Putamen (tissue), 1 donor: ENCODE measurements around the gene SLC35B2.

ENCODE experiments used
- DNase-seq: peaks from one replicate; pipeline ENCODE4 v3.0.0-alpha.2; 2016; ENCODE audit warnings: low spot score

SLC35B2 gene

GRCh38 chr6:44285552-44286284, 28.4 kb upstream of the SLC35B2 start:
- DNase-seq: no peak

DNA sequence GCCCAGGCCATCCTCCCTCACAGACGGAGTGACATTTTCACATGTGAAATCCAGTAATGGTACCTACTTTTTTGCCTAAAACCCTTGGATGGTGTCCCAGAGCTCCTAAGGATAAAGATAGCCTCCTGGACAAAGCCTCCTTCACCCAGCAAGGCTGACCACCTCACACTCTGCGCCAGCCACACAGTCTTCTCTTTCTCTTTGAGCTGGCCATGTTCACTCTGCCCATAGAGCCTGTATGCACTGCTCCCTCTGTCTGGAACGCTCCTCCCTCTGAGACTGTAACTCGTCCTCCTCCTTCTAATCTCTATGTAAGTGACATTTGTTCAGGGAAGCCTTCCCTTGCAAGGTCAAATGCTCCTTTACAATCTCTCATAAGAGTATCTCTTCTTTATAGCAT, 27.5 kb upstream of the SLC35B2 start:
- no peak for DNase-seq

DNA sequence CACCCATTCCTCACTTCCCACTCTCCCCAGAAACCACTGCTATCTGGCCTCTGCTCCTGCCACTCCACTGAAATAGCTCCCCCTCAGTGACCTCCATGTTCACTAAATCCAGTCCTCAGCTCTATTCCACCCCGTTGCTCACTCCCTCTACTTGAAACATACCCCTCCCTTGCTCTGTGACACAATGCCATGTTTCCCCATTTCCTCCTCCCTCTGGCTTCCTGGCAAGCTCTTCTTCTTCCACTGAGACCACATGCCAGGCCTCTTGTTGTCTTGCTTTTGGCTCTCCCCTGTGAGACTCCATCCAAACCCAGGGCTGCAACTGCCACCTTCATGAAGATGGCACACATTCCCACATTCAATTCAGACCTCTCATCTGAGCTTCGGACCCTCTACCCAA, 26.8 kb upstream of the SLC35B2 start:
- no peak for DNase-seq

- no peak for DNase-seq
Measured at GRCh38 chr6:44278774-44279697, 21.7 kb upstream of the SLC35B2 start.

- no peak for DNase-seq
Measured at GRCh38 chr6:44278315-44278714, 21.0 kb upstream of the SLC35B2 start.

DNA sequence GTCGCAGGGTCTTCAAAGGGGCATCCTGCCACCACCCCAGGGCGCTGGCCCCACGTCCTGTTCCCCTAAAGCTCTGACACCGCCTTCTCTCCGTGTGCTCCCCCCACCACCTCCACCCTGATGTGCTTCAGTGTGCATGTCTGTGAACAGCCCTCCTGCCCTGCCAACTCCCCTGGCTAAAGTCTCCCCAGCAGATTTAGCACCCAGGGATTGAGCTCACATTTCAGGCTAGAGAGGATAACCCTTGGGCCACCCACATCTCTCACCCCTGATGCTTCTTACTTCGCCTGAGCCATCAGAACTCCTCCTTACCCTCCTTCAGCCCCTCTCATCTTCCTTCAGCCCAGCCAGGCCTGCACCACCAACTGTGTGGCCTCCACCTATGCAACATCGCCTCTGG, 20.4 kb upstream of the SLC35B2 start:
- DNase-seq: no peak

DNA sequence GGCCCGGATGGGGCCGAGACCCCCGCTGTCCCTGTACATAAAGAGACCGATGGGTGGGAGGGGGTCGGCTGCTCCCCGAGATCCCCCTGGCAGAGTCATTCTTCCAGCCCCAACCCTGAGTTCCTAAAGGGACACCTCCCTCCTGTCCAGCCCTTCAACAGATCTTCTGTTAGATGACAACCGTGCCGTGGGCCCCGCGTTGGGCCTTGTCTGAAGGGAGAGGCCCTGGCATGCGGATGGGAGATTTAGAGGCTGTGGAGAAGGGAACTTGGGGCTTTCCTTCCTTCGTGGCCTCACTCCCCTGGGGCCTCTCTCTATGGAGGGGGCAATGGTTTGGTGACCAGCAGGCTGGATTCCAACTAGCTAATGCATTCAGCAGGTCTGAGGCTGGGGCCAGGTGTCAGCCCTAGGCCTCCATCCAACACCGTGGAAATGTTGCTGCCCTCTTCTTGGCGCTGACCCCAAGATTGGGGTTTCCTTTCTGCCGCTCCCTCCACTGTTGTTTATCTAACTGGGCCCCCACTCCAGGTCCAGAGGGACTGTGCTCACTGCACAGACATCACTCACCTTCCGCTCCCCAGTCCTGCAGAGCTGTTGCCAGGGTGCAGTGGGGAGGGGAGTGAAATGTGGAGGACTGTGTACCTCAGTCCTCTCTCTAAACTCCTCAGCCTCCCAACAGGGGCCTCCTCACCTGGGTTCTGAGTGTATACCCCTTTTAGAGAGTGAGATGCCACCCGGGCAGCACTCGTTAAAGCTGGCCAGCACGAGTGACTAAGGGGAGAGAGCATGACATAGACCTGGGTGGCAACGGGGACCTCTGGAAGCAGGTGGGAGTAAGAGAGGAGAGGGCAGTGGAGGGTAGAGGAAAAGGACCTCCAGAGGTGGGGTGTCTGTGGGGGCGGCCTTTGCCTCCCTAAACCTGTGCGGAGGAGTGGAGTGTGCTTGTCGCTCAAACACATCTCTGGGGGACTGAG, 19.6 kb upstream of the SLC35B2 start:
- DNase-seq: no peak

DNA sequence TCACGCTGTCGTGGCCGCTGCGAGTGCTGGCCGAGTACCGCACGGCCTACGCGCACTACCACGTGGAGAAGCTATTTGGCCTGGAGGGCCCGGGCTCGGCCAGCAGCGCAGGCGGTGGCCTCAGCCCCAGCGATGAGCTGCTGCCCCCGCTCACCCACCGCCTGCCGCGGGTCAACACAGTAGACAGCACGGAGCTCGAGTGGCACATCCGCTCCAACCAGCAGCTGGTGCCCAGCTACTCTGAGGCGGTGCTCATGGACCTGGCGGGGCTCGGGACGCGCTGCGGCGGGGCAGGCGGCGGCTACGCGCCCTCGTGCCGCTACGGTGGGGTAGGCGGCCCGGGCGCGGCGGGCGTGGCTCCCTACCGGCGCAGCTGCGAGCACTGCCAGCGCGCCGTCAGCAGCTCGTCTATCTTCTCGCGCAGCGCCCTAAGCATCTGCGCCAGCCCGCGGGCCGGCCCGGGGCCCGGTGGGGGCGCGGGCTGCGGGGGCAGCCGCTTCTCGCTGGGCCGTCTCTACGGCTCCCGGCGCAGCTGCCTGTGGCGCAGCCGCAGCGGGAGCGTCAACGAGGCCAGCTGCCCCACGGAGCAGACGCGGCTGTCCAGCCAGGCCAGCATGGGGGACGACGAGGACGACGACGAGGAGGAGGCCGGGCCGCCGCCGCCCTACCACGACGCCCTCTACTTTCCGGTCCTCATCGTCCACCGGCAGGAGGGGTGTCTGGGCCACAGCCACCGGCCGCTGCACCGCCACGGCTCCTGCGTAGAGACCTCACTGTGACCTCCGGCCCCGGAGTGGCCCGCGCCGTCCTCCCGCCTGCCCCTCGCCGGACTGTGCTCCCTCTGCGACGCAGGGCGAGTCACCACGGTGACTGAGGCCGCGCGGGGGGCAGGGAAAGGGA, 18.7 kb upstream of the SLC35B2 start:
- DNase-seq: no peak

GRCh38 chr6:44275271-44275748, 18.0 kb upstream of the SLC35B2 start:
- no peak for DNase-seq

- DNase-seq: no peak
Measured at GRCh38 chr6:44273617-44274016, 16.3 kb upstream of the SLC35B2 start.

- DNase-seq: no peak
Measured at GRCh38 chr6:44272999-44273566, 15.8 kb upstream of the SLC35B2 start.

DNA sequence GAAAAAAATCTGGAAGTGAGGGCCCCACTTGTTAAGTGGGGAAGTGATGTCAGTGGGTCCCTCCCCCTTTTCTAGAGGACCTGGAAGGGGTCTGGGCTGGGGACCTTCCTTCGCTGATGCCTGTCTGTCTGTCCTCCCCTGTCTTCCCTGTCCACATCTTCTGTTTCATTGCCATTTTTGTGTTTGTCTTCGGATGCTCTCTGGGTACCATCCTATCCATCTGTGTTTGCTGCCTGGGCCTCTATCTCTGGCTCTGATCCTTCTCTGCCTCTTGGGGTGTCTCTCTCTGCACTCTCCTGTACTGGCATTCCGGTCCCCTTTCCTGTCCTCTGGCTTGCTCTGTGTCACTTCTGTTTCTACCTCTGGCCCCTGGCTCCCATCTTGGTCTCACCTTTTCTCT, 15.2 kb upstream of the SLC35B2 start:
- no peak for DNase-seq

DNA sequence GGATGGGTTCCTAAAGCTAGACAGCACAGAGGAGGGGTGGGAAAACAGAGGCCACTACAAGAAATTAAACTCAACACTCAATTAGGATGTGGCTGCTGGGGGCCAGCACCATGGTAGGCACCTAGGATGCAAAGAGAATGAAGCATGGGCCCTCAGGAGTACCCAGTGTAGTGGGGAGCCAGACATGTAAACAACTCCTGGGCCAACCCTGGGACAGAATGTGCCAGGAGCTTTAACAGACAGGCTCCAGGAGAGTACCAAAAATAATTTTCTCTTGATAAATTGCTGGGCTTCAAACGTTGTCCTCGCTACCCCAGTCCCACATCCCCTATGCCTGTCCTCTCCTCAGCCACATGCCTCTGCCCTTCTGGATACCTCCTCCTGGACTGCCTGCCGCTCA, 14.6 kb upstream of the SLC35B2 start:
- DNase-seq: no peak

GRCh38 chr6:44271406-44271723, 14.0 kb upstream of the SLC35B2 start:
- no peak for DNase-seq

- DNase-seq: no peak
Measured at GRCh38 chr6:44270526-44271405, 13.4 kb upstream of the SLC35B2 start.

DNA sequence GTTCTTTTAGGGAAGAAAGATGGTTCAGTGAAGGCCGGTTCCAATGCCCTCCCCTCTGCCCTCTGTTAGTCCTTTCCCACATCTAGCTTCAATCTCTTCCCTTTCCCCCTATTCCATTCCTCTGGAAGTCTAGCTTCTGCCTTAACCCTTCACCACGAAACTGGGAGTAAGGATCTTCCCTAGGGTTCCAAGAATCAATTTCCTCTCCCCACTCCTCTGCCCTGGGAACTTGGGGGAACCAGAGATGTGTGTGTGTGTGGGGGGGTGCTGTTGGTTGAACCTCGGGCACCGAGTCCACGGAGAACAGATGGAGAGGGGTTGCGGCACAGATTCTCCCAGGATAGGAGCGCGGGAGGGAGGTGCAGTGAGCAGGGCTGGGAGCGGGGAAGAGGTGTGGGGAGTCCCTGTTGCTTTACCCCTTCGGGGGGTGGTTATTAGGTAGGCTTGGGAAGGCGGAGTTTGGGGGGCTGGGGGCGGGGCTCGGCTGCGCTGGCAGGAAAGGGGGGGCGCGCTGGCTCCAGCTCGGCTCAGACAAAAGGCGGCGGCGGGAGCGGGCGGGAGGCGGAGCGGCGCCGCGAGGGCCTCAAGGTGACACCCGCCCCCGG, 12.7 kb upstream of the SLC35B2 start, which contains the start of gene TMEM151B:
Gene TMEM151B (plus strand): TSS at position 530 of the 605 bp plus-strand sequence. CDS start 293 bp downstream, outside the sequence.
- no peak for DNase-seq

DNA sequence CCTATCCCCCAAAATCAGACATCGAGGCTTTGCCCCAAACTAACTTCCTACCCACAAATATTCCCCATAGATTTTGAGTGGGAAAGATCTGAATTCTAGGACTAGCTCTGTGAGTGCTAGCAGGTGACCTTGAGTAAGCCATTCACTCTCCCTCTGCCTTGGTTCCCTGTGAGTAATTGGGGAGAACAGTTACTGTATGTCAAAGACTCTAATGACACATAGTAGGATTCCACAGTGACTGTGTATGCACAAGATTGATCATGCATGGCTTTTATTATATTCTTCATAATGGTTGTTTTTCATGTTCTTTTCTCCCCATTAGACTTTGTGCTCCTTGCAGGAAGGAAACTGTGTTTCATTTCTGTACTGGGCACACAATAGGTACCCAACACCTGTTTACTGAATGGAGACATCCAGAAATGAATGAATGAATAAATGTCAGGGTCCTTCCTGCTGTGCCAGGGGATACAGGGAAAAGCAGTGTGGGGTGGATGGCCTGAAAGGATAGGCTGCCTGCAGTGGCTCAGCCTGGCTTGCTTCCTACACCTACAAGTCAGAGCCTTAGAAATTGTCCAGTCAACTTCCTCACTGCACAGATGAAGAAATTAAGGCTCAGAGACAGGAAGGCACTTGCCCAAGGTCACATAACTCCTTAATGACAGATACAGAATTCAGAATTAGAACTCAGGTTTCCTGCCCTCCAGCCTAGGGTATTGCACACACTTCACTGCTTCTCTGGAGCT, 12.0 kb upstream of the SLC35B2 start:
- no peak for DNase-seq

DNA sequence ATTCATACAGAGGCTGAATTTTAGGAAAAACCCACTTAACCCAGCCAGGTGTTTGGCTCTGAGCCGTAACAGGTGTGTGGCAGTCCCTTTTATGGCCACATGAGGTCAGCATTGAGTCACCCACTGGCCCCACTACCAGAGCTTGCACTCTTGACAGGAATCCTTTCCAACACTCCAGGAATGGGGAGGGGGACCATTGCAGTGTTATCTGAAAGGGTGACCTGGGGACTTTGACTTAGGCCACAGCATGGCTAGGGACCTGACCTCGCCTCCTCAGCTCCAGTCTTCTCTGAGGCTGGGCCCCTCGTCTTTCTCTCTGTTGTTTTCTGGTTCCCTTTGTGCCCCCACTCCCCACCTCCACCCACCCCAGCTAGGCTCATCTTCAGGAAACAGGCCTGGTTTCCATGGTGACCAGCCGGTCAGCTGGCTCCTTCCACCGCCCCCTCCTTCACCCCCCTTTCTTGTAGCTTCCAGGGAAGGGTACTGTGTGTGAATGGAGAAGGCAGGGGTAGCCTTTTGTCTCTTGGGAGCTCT, 10.8 kb upstream of the SLC35B2 start:
- DNase-seq: no peak
